Posterior vena cava (tissue), 2 donors: Measurements from ENCODE around the gene PLA2G4B. TPM values are rescaled to one million over a fixed set of nuclear protein-coding genes. Genes with fewer than 3 reads are reported as not detected.

Experiments
- DNase-seq: peaks from one replicate; pipeline ENCODE4 v3.0.0-alpha.2; 2020; ENCODE audit warnings: low spot score
- intact Hi-C, 2 donors: fragments of 100-400 bp; cut with DNase I; formaldehyde crosslinking; loops; one replicate each; pipeline versions ENCODE4 v1.14.1 to v1.14.2; 2022 to 2023
- total RNA-seq, 2 donors: library from RNA; stranded (reverse); fragmentation: NEBNext Ultra II Directional; extraction: Animal tissue kit (Norgen Biotek cat#: 25700); gene quantifications; one replicate each; pipeline ENCODE4 v1.2.1, GENCODE V29; 2021
- donor health status: DM: yes; HTN: yes; CAD: no.
- donor health status: DM: yes; HTN: yes; CAD: no.

Gene PLA2G4B
- total RNA-seq, 2 donors from 2014 or later: 1.5 to 4.0 TPM

- intact Hi-C loops: no loop called here
- no peak for DNase-seq
These were observed 3.6 kb downstream of the PLA2G4B start for GRCh38 chr15:41842229-41842628.

GRCh38 chr15:41843571-41843970 is 4.9 kb downstream of the PLA2G4B start:
- no peak for DNase-seq
- intact Hi-C loops: no loop called here

- intact Hi-C loops: no loop called here
- DNase-seq: no peak
These were observed 6.2 kb downstream of the PLA2G4B start for GRCh38 chr15:41844814-41845213.

GRCh38 chr15:41847206-41847605 is 8.6 kb downstream of the PLA2G4B start:
- no peak for DNase-seq
- intact Hi-C loops: no loop called here

GRCh38 chr15:41847981-41848380 is 9.3 kb downstream of the PLA2G4B start:
- no peak for DNase-seq
- intact Hi-C loops: no loop called here

- intact Hi-C loops: no loop called here
- DNase-seq: no peak
These were observed 10.0 kb downstream of the PLA2G4B start for GRCh38 chr15:41848631-41849030.

GRCh38 chr15:41849204-41849603 is 10.6 kb downstream of the PLA2G4B start:
- intact Hi-C loops: no loop called here
- DNase-seq: no peak

GRCh38 chr15:41849861-41850260 is 11.2 kb downstream of the PLA2G4B start:
- intact Hi-C loops: loop anchor here in 1 of 2 donors (2.0 kb wide), 1 partner anchor 49 kb away; no protein-coding TSS in a partner anchor
- DNase-seq: no peak

GRCh38 chr15:41850482-41851166 is 12.0 kb downstream of the PLA2G4B start:
- intact Hi-C loops: loop anchor here in 1 of 2 donors (2.0 kb wide), 1 partner anchor 48 kb away; no protein-coding TSS in a partner anchor
- no peak for DNase-seq

- DNase-seq: no peak
- intact Hi-C loops: loop anchor here in 1 of 2 donors (2.0 kb wide), 1 partner anchor 48 kb away; no protein-coding TSS in a partner anchor
These were observed 12.5 kb downstream of the PLA2G4B start for GRCh38 chr15:41851167-41851523.

- intact Hi-C loops: loop anchor here in 1 of 2 donors (2.0 kb wide), 1 partner anchor 47 kb away; no protein-coding TSS in a partner anchor
- no peak for DNase-seq
These were observed 13.2 kb downstream of the PLA2G4B start for GRCh38 chr15:41851755-41852370.

- DNase-seq: no peak
- intact Hi-C loops: no loop called here
These were observed 14.3 kb downstream of the PLA2G4B start for GRCh38 chr15:41852736-41853590.

GRCh38 chr15:41853831-41854230 is 15.2 kb downstream of the PLA2G4B start:
- DNase-seq: no peak
- intact Hi-C loops: no loop called here

GRCh38 chr15:41854443-41854842 is 15.8 kb downstream of the PLA2G4B start:
- intact Hi-C loops: no loop called here
- DNase-seq: no peak

- intact Hi-C loops: no loop called here
These were observed 16.8 kb downstream of the PLA2G4B start for GRCh38 chr15:41855261-41855961.

GRCh38 chr15:41856262-41856661 is 17.6 kb downstream of the PLA2G4B start:
- no peak for DNase-seq
- intact Hi-C loops: no loop called here

More at GRCh38 chr15:41855261-41855961, 16.8 kb downstream of the PLA2G4B start:
- no peak for DNase-seq

- no peak for DNase-seq
- intact Hi-C loops: no loop called here
These were observed 18.1 kb downstream of the PLA2G4B start for GRCh38 chr15:41856716-41857115.

GRCh38 chr15:41857316-41857715 is 18.7 kb downstream of the PLA2G4B start:
- intact Hi-C loops: no loop called here
- no peak for DNase-seq

GRCh38 chr15:41858756-41859155 is 20.1 kb downstream of the PLA2G4B start:
- no peak for DNase-seq
- intact Hi-C loops: no loop called here
